HG03521 (cell line): ENCODE measurements around the gene PPP2R3C.
"Not testable (repeated sequence)": the region's sequence is repeated elsewhere in the genome, so short reads cannot be mapped to it uniquely, and the experiment has no call there.

ENCODE experiments used
- ATAC-seq: cut with Tn5 transposase; IDR thresholded peaks from one replicate; pipeline ENCODE4 v1.9.1; 2021; ENCODE audit warnings: mild to moderate bottlenecking, moderate library complexity; ENCODE audit not compliant: unreplicated experiment

The PPP2R3C gene

GRCh38 chr14:35121887-35122695 is at the start of gene PPP2R3C, which contains the start of gene PRORP:
Gene PPP2R3C (minus strand): TSS chr14:35121990. CDS start chr14:35121959, 31 bp downstream.
Gene PRORP (plus strand): TSS chr14:35122552. CDS start chr14:35123246, 694 bp downstream.
- peak; percentile 84 for ATAC-seq

GRCh38 chr14:35167496-35167895 is 45.7 kb upstream of the PPP2R3C start:
- ATAC-seq = no peak

- no peak for ATAC-seq
These were observed 43.1 kb upstream of the PPP2R3C start for GRCh38 chr14:35164849-35165248.

GRCh38 chr14:35163384-35163783 is 41.6 kb upstream of the PPP2R3C start:
- ATAC-seq = no peak

- no peak for ATAC-seq
These were observed 39.4 kb upstream of the PPP2R3C start for GRCh38 chr14:35161231-35161630.

- no peak for ATAC-seq
These were observed 38.1 kb upstream of the PPP2R3C start for GRCh38 chr14:35159742-35160409.

- ATAC-seq = no peak
These were observed 37.3 kb upstream of the PPP2R3C start for GRCh38 chr14:35158951-35159653.

GRCh38 chr14:35158491-35158890 is 36.7 kb upstream of the PPP2R3C start:
- no peak for ATAC-seq

GRCh38 chr14:35155962-35156361 is 34.2 kb upstream of the PPP2R3C start:
- ATAC-seq = no peak

- ATAC-seq = no peak
These were observed 32.2 kb upstream of the PPP2R3C start for GRCh38 chr14:35154016-35154415.

- ATAC-seq = not testable (repeated sequence)
These were observed 30.7 kb upstream of the PPP2R3C start for GRCh38 chr14:35152531-35152930.

GRCh38 chr14:35149239-35149638 is 27.4 kb upstream of the PPP2R3C start:
- ATAC-seq = no peak

- no peak for ATAC-seq
These were observed 25.9 kb upstream of the PPP2R3C start for GRCh38 chr14:35147711-35148110.

- no peak for ATAC-seq
These were observed 25.4 kb upstream of the PPP2R3C start for GRCh38 chr14:35147186-35147585.

GRCh38 chr14:35146711-35147149 is 24.9 kb upstream of the PPP2R3C start:
- ATAC-seq = no peak

GRCh38 chr14:35144029-35144428 is 22.2 kb upstream of the PPP2R3C start:
- no peak for ATAC-seq

GRCh38 chr14:35140718-35141581 is 19.2 kb upstream of the PPP2R3C start:
- ATAC-seq = no peak

GRCh38 chr14:35138585-35138984 is 16.8 kb upstream of the PPP2R3C start:
- ATAC-seq = no peak

GRCh38 chr14:35134329-35135123 is 12.7 kb upstream of the PPP2R3C start:
- ATAC-seq = no peak
